Measurements from ENCODE around the gene EML3. TPM values are rescaled to one million over a fixed set of nuclear protein-coding genes. Genes with fewer than 3 reads are reported as not detected.

The EML3 gene
- total and polyA plus RNA-seq, 2 of the 13 experiments (the other 11 are each of a cell fraction or from before 2014, with no cell fraction given), result 10.6 to 12.3 TPM

- TF ChIP-seq PATZ1 (CRISPR knock-in tag; IDR thresholded peaks at IDR 0.05) (peak; percentile 29; the same call in 1 of the 2 replicates), JUNB (CRISPR knock-in tag; IDR thresholded peaks at IDR 0.05; ENCODE audit: borderline replicate concordance) (no peak), IKZF4 (CRISPR knock-in tag; IDR thresholded peaks at IDR 0.05; ENCODE audit: borderline replicate concordance, low read depth, not compliant biosample characterization) (peak; percentile 16), CEBPZ (IDR thresholded peaks at IDR 0.05; ENCODE audit: low read length) (no peak), CTCF (CRISPR knock-in tag; IDR thresholded peaks at IDR 0.05) (0 out of 2 replicates have a peak, but pooled peaks have one; percentile 17), HNF4A (CRISPR knock-in tag; IDR thresholded peaks at IDR 0.05) (peak; percentile 14; the same call in 1 of the 2 replicates), MZF1 (CRISPR knock-in tag; IDR thresholded peaks at IDR 0.05; ENCODE audit: borderline replicate concordance) (0 out of 2 replicates have a peak, but pooled peaks have one; percentile 89), CSRNP1 (CRISPR knock-in tag; IDR thresholded peaks at IDR 0.05) (no peak), ZNF138 (CRISPR knock-in tag; IDR thresholded peaks at IDR 0.05; ENCODE audit: low read depth) (no peak), ESRRA (CRISPR knock-in tag; IDR thresholded peaks at IDR 0.05; ENCODE audit: low read depth) (peak; percentile 30; the same call in 1 of the 2 replicates), JUND (CRISPR knock-in tag; IDR thresholded peaks at IDR 0.05) (peak; percentile 16; the same call in 1 of the 2 replicates), SYNCRIP (IDR thresholded peaks at IDR 0.05; ENCODE audit: insufficient read depth, low read depth, low read length) (no peak), NCOA2 (CRISPR knock-in tag; IDR thresholded peaks at IDR 0.05) (no peak), EP300 (IDR thresholded peaks at IDR 0.05; ENCODE audit: low read depth in 2 of 2, low read length in 2 of 2) (0 out of 4 replicates have a peak, but pooled peaks of 1 of the 2 experiments have one; percentile 5), EP300 (CRISPR knock-in tag; IDR thresholded peaks at IDR 0.05; ENCODE audit: borderline replicate concordance) (no peak), POGK (CRISPR knock-in tag; conservative IDR thresholded peaks at IDR 0.05) (no peak)
Measured at GRCh38 chr11:62592146-62592815, 20.3 kb downstream of the EML3 start (continued).

Data from HepG2 (cell line).